IMR-90 (cell line): ENCODE results near the gene MRGPRE. TPM values are rescaled to one million over a fixed set of nuclear protein-coding genes. Genes with fewer than 3 reads are reported as not detected.

ENCODE experiments used
- ATAC-seq: fragments of 200-7000 bp; cut with Tn5 transposase; 2 replicates; pipeline ENCODE4 v1.9.1; 2020; ENCODE audit warnings: low read depth, mild to moderate bottlenecking, moderate library complexity
- BruUV-seq: library from RNA; stranded (reverse); fragments of 400-500 nt; replicated peaks from 2 replicates; lab custom pipeline; 2021; lab: Mats Ljungman, UMichigan
- CTCF ChIA-PET: fragments of 300-600 bp; formaldehyde crosslinking; extraction: SDS; loops from one replicate; lab custom pipeline; 2021; ENCODE audit warnings: antibody characterized with exemption; lab: Yijun Ruan, JAX
- POLR2A ChIA-PET: fragments of 300-600 bp; sonication (Branson Sonifier 250); formaldehyde crosslinking; loops from one replicate; lab custom pipeline; 2022; ENCODE audit warnings: antibody characterized with exemption; ENCODE audit not compliant: unreplicated experiment; lab: Charles Lee
- DNase-seq: peaks from one replicate; pipeline ENCODE4 v3.0.0; 2013
- H2AFZ ChIP-seq: replicated peaks from 2 replicates; pipeline ENCODE3; 2013; ENCODE audit warnings: low read length, mild to moderate bottlenecking; ENCODE audit not compliant: poor library complexity
- H2AK5ac ChIP-seq: 2 replicates; pipeline ENCODE4 v1.6.1; 2013; ENCODE audit warnings: low read depth, low read length, inconsistent platforms
- H2AK9ac ChIP-seq: replicated peaks from 2 replicates; pipeline ENCODE3; 2013; ENCODE audit warnings: mild to moderate bottlenecking, low read depth, low read length, moderate library complexity; ENCODE audit not compliant: poor library complexity
- H2BK120ac ChIP-seq: 2 replicates; pipeline ENCODE4 v1.6.1; 2013; ENCODE audit warnings: low read depth, low read length, inconsistent platforms
- H2BK15ac ChIP-seq: 3 replicates; pipeline ENCODE4 v1.6.1; 2013; ENCODE audit warnings: low read depth, low read length, inconsistent platforms
- H2BK20ac ChIP-seq: 2 replicates; pipeline ENCODE4 v1.6.1; 2013; ENCODE audit warnings: low read depth, mild to moderate bottlenecking, inconsistent platforms, low read length, moderate library complexity
- H2BK5ac ChIP-seq: 2 replicates; pipeline ENCODE4 v1.6.1; 2013; ENCODE audit warnings: mild to moderate bottlenecking, low read depth, low read length, inconsistent platforms; ENCODE audit not compliant: poor library complexity, severe bottlenecking
- H3K14ac ChIP-seq: replicated peaks from 2 replicates; pipeline ENCODE4 v1.6.1; 2013; ENCODE audit warnings: low read depth, low read length, inconsistent platforms
- H3K18ac ChIP-seq: 2 replicates; pipeline ENCODE4 v1.6.1; 2013; ENCODE audit warnings: low read depth, low read length, control low read depth
- H3K23ac ChIP-seq: 2 replicates; pipeline ENCODE4 v1.6.1; 2013; ENCODE audit warnings: low read depth, low read length, inconsistent platforms
- H3K27ac ChIP-seq: 2 replicates; pipeline ENCODE4 v1.5.1; 2013; ENCODE audit warnings: mild to moderate bottlenecking, control low read depth, low read length; ENCODE audit not compliant: insufficient read depth
- H3K27me3 ChIP-seq: 2 replicates; pipeline ENCODE4 v1.6.1; 2013; ENCODE audit warnings: low read length; ENCODE audit not compliant: control insufficient read depth, insufficient read depth
- H3K36me3 ChIP-seq: 2 replicates; pipeline ENCODE4 v1.6.1; 2013; ENCODE audit warnings: low read length, mixed read lengths; ENCODE audit not compliant: control insufficient read depth, insufficient read depth
- H3K4ac ChIP-seq: 2 replicates; pipeline ENCODE4 v1.6.1; 2013; ENCODE audit warnings: low read depth, low read length, inconsistent platforms
- H3K4me1 ChIP-seq: 2 replicates; pipeline ENCODE4 v1.6.1; 2013; ENCODE audit warnings: low read length, mixed read lengths; ENCODE audit not compliant: control insufficient read depth, insufficient read depth
- H3K4me2 ChIP-seq: 2 replicates; pipeline ENCODE4 v1.6.1; 2013; ENCODE audit warnings: low read depth, mild to moderate bottlenecking, control low read depth, low read length, moderate library complexity
- H3K4me3 ChIP-seq: 2 replicates; pipeline ENCODE4 v1.5.1; 2013; ENCODE audit warnings: low read depth, mild to moderate bottlenecking, control low read depth, low read length, moderate library complexity; ENCODE audit not compliant: insufficient read depth
- H3K56ac ChIP-seq: 2 replicates; pipeline ENCODE4 v1.6.1; 2013; ENCODE audit warnings: low read length, inconsistent platforms; ENCODE audit not compliant: insufficient read depth; ENCODE audit errors: extremely low read depth
- H3K79me1 ChIP-seq, 2 experiments: 2 replicates each; pipeline ENCODE4 v1.6.1; 2013; ENCODE audit warnings: low read length in 2 of 2, inconsistent platforms in 1 of 2, low read depth in 1 of 2
- H3K9ac ChIP-seq: 2 replicates; pipeline ENCODE4 v1.6.1; 2013; ENCODE audit warnings: low read depth, low read length, control low read depth
- H3K9me1 ChIP-seq: 2 replicates; pipeline ENCODE4 v1.6.1; 2013; ENCODE audit warnings: low read length, inconsistent platforms; ENCODE audit not compliant: insufficient read depth
- H3K9me3 ChIP-seq: 2 replicates; pipeline ENCODE4 v1.6.1; 2013; ENCODE audit warnings: low read length; ENCODE audit not compliant: control insufficient read depth, insufficient read depth
- H4K20me1 ChIP-seq: 2 replicates; pipeline ENCODE4 v1.6.1; 2013; ENCODE audit warnings: low read length, inconsistent platforms; ENCODE audit not compliant: insufficient read depth
- H4K5ac ChIP-seq: 2 replicates; pipeline ENCODE4 v1.6.1; 2013; ENCODE audit warnings: mild to moderate bottlenecking, low read depth, low read length, control low read depth
- H4K8ac ChIP-seq, 2 experiments: 2 replicates each; pipeline ENCODE4 v1.6.1; 2013; ENCODE audit warnings: low read depth in 2 of 2, low read length in 2 of 2, control low read depth in 1 of 2, inconsistent platforms in 1 of 2
- H4K91ac ChIP-seq: 2 replicates; pipeline ENCODE4 v1.6.1; 2013; ENCODE audit warnings: low read depth, low read length, inconsistent platforms; ENCODE audit not compliant: insufficient read depth
- BHLHE40 ChIP-seq: fragments of 150-350 bp; IDR thresholded peaks from 2 replicates; pipeline ENCODE4 v1.6.1; 2016; ENCODE audit warnings: mild to moderate bottlenecking, low read depth, low read length
- CEBPB ChIP-seq: IDR thresholded peaks from 2 replicates; pipeline ENCODE4 v1.6.1; 2012; ENCODE audit warnings: low read depth, low read length, improper control_type of control experiment
- FOS ChIP-seq: fragments of 150-350 bp; IDR thresholded peaks from 2 replicates; pipeline ENCODE4 v1.6.1; 2016; ENCODE audit warnings: low read depth, low read length
- MAFK ChIP-seq: IDR thresholded peaks from 2 replicates; pipeline ENCODE4 v1.6.1; 2012; ENCODE audit warnings: low read depth, low read length, improper control_type of control experiment
- MAZ ChIP-seq: IDR thresholded peaks from 2 replicates; pipeline ENCODE4 v1.6.1; 2012; ENCODE audit warnings: low read depth, mild to moderate bottlenecking, low read length, improper control_type of control experiment, moderate library complexity, borderline replicate concordance
- MXI1 ChIP-seq: IDR thresholded peaks from 2 replicates; pipeline ENCODE4 v1.6.1; 2012; ENCODE audit warnings: low read depth, mild to moderate bottlenecking, low read length, moderate library complexity, borderline replicate concordance
- NFE2L2 ChIP-seq: fragments of 150-350 bp; IDR thresholded peaks from 2 replicates; pipeline ENCODE4 v1.6.1; 2016; ENCODE audit warnings: low read depth, mild to moderate bottlenecking, low read length
- RCOR1 ChIP-seq: IDR thresholded peaks from 2 replicates; pipeline ENCODE4 v1.6.1; 2012; ENCODE audit warnings: mild to moderate bottlenecking, low read length, improper control_type of control experiment; ENCODE audit not compliant: insufficient replicate concordance
- SMC3 ChIP-seq: fragments of 150-350 bp; IDR thresholded peaks from 2 replicates; pipeline ENCODE4 v1.6.1; 2016; ENCODE audit warnings: low read depth, mild to moderate bottlenecking, antibody characterized with exemption, low read length, moderate library complexity
- WGBS, 2 experiments: methylation state at CpG; one replicate each; pipeline versions ENCODE4 v1.1.5 to v1.1.7; 2013; ENCODE audit warnings: missing lambda C conversion rate in 2 of 2; ENCODE audit not compliant: insufficient read length in 1 of 2; ENCODE audit errors: extremely low coverage in 2 of 2; 5-methylcytosine and 5-hydroxymethylcytosine counted together
- dilution Hi-C: fragments of 300-500 bp; cut with HindIII; formaldehyde crosslinking; loops from one replicate; pipeline ENCODE4 v1.14.3; 2018; ENCODE audit warnings: low sequenced_read_pairs; ENCODE audit not compliant: unreplicated experiment
- in situ Hi-C: fragments of 300-500 bp; cut with MboI; formaldehyde crosslinking; loops from 3 replicates; pipeline ENCODE4 v1.14.3; 2019; ENCODE audit warnings: low sequenced_read_pairs, inconsistent platforms, mixed read lengths
- intact Hi-C: fragments of 100-400 bp; cut with micrococcal nuclease; formaldehyde crosslinking; loops from 2 replicates; pipeline ENCODE4 v1.10.0; 2022
- polyA plus RNA-seq, 3 experiments: library from polyadenylated mRNA; depleted of rRNA; stranded (reverse); fragments of >200 nt; gene quantifications; 2 replicates each; pipeline ENCODE4 v1.2.3, GENCODE V29; 2012; ENCODE audit warnings: low replicate concordance in 1 of 3
- total RNA-seq: library from RNA; depleted of rRNA; stranded (reverse); fragments of >200 nt; gene quantifications from 2 replicates; pipeline ENCODE4 v1.2.3, GENCODE V29; 2012
- TF ChIP-seq, protein P1 (sequence below): fragments of 150-350 bp; IDR thresholded peaks from 2 replicates; pipeline ENCODE4 v1.6.1; 2017; ENCODE audit warnings: mild to moderate bottlenecking, antibody characterized with exemption, low read length, low read depth
- TF ChIP-seq, protein P2 (sequence below): conservative IDR thresholded peaks from 2 replicates; pipeline ENCODE4 v1.5.1; 2012; ENCODE audit warnings: mild to moderate bottlenecking, low read depth, low read length, improper control_type of control experiment

The MRGPRE gene
- total and polyA plus RNA-seq, 2 of the 4 experiments (the other 2 are of a cell fraction), result not detected

DNA sequence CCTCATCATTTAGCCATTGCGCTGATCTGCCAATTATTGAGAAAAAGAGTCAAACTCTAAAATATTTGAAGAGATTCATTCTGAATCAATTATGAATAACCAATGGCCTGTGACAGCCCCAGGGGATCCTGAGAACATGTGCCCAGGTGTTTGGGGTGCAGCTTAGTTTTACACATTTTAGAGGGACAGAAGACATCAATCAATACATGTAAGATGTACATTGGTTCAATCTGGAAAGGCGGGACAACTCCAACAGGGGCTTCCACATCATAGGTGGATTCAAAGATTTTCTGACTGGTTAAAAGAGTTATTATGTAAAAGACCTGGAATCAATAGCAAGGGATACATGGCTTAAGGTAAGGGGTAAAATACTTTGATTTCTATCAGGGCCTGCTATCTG lies 4.9 kb upstream of the MRGPRE start:
- Histone ChIP-seq H4K20me1 (no peaks in the 10 kb centered on the region), H2BK120ac (no peak overlapping the region), H3K9ac (no peak overlapping the region), H3K14ac (no peak overlapping the region), H3K23ac (no peak overlapping the region), H4K5ac (no peak overlapping the region), H3K4me1 (no peaks in the 10 kb centered on the region), H3K4ac (no peak overlapping the region), H3K4me2 (no peak overlapping the region), H3K9me3 (peaks cover 5% of the 10 kb centered on the region; the same call in 1 of the 2 replicates), H4K8ac (no peak overlapping the region), H3K27ac (no peak overlapping the region), H2BK15ac (no peak overlapping the region), H2BK5ac (no peak overlapping the region), H3K56ac (no peak overlapping the region), H3K9me1 (no peaks in the 10 kb centered on the region), H3K79me1 (no peaks in the 10 kb centered on the region), H4K91ac (no peak overlapping the region), H2AFZ (no peak overlapping the region), H3K27me3 (peaks cover 39% of the 10 kb centered on the region), H3K4me3 (no peak overlapping the region), H2AK5ac (no peak overlapping the region), H3K18ac (no peak overlapping the region), H2AK9ac (no peak overlapping the region), H3K36me3 (no peaks in the 10 kb centered on the region), H2BK20ac (no peak overlapping the region)
- TF ChIP-seq CEBPB (no peak), MAZ (no peak), MAFK (no peak), BHLHE40 (no peak), MXI1 (no peak), FOS (no peak), SMC3 (no peak), RCOR1 (no peak), NFE2L2 (no peak)
- TF ChIP-seq, protein P1, sequence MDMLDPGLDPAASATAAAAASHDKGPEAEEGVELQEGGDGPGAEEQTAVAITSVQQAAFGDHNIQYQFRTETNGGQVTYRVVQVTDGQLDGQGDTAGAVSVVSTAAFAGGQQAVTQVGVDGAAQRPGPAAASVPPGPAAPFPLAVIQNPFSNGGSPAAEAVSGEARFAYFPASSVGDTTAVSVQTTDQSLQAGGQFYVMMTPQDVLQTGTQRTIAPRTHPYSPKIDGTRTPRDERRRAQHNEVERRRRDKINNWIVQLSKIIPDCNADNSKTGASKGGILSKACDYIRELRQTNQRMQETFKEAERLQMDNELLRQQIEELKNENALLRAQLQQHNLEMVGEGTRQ, result no peak
- TF ChIP-seq, protein P2, sequence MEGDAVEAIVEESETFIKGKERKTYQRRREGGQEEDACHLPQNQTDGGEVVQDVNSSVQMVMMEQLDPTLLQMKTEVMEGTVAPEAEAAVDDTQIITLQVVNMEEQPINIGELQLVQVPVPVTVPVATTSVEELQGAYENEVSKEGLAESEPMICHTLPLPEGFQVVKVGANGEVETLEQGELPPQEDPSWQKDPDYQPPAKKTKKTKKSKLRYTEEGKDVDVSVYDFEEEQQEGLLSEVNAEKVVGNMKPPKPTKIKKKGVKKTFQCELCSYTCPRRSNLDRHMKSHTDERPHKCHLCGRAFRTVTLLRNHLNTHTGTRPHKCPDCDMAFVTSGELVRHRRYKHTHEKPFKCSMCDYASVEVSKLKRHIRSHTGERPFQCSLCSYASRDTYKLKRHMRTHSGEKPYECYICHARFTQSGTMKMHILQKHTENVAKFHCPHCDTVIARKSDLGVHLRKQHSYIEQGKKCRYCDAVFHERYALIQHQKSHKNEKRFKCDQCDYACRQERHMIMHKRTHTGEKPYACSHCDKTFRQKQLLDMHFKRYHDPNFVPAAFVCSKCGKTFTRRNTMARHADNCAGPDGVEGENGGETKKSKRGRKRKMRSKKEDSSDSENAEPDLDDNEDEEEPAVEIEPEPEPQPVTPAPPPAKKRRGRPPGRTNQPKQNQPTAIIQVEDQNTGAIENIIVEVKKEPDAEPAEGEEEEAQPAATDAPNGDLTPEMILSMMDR, result no peak
- ChIA-PET POLR2A (no interaction called here), CTCF (no interaction called here)
- no peak for ATAC-seq
- no peak for DNase-seq
- no CpG with 5 or more reads among the region's 2 CpGs for WGBS, 2 experiments
- dilution Hi-C loops (no loop called here), intact Hi-C loops (no loop called here), in situ Hi-C loops (no loop called here)
- no TSS peak for BruUV-seq
